HEK293 (cell line): ENCODE measurements around the gene STAG3.
"Not testable (repeated sequence)": the region's sequence is repeated elsewhere in the genome, so short reads cannot be mapped to it uniquely, and the experiment has no call there.

ENCODE experiments used
- CTCF ChIA-PET: fragments of 350-600 bp; formaldehyde crosslinking; extraction: SDS; loops from one replicate; lab custom pipeline; 2021; ENCODE audit warnings: antibody characterized with exemption; lab: Yijun Ruan, JAX
- POLR2A ChIA-PET: fragments of 300-600 bp; formaldehyde crosslinking; extraction: SDS; loops from one replicate; lab custom pipeline; 2020; ENCODE audit warnings: antibody characterized with exemption, inconsistent platforms; lab: Yijun Ruan, JAX
- H3K27ac ChIP-seq: fragments of 200-500 bp; sonication (Bioruptor generic); 2 replicates; pipeline ENCODE4 v1.5.1; 2014; ENCODE audit warnings: low read depth, low read length, control low read depth, inconsistent platforms; ENCODE audit errors: extremely low read depth
- H3K36me3 ChIP-seq, 2 experiments: fragments of 200-500 bp in 1 of 2; sonication (Bioruptor generic) in 1 of 2; 1 replicate in 1 of 2; 2 replicates in 1 of 2; pipeline ENCODE4 v1.5.1; 2014 to 2017; ENCODE audit warnings: inconsistent platforms in 2 of 2, low read length in 2 of 2; ENCODE audit not compliant: control insufficient read depth in 2 of 2, insufficient read depth in 1 of 2
- H3K4me1 ChIP-seq: fragments of 200-500 bp; sonication (Bioruptor generic); 2 replicates; pipeline ENCODE4 v1.5.1; 2014; ENCODE audit warnings: mild to moderate bottlenecking, low read length, inconsistent platforms; ENCODE audit not compliant: control insufficient read depth, insufficient read depth
- H3K4me3 ChIP-seq: 2 replicates; pipeline ENCODE4 v1.5.1; 2011; ENCODE audit warnings: low read depth, mild to moderate bottlenecking, control low read depth, low read length, moderate library complexity
- H3K9me3 ChIP-seq: fragments of 200-500 bp; sonication (Bioruptor generic); 2 replicates; pipeline ENCODE4 v1.5.1; 2014; ENCODE audit warnings: low read depth, low read length, inconsistent platforms; ENCODE audit not compliant: control insufficient read depth, insufficient read depth
- AEBP2 ChIP-seq: fragments of 450-650 bp; formaldehyde crosslinking; IDR thresholded peaks from 2 replicates; pipeline ENCODE4 v1.5.1; 2016; ENCODE audit warnings: missing biosample characterization, missing genetic modification characterization, borderline replicate concordance
- GLIS1 ChIP-seq: fragments of 450-650 bp; formaldehyde crosslinking; IDR thresholded peaks from 2 replicates; pipeline ENCODE4 v1.5.1; 2016; ENCODE audit warnings: missing biosample characterization, missing genetic modification characterization
- GLIS2 ChIP-seq: fragments of 450-650 bp; formaldehyde crosslinking; IDR thresholded peaks from 2 replicates; pipeline ENCODE4 v1.5.1; 2016; ENCODE audit warnings: missing biosample characterization, missing genetic modification characterization
- HIC1 ChIP-seq: fragments of 450-650 bp; formaldehyde crosslinking; IDR thresholded peaks from 2 replicates; pipeline ENCODE4 v1.5.1; 2016; ENCODE audit warnings: missing biosample characterization, missing genetic modification characterization
- IKZF3 ChIP-seq: fragments of 450-650 bp; IDR thresholded peaks from 2 replicates; pipeline ENCODE4 v1.5.0; 2018; ENCODE audit warnings: missing biosample characterization, mild to moderate bottlenecking, missing genetic modification characterization, moderate library complexity
- KLF1 ChIP-seq: fragments of 450-650 bp; formaldehyde crosslinking; IDR thresholded peaks from 2 replicates; pipeline ENCODE4 v1.5.1; 2016; ENCODE audit warnings: missing biosample characterization, missing genetic modification characterization
- KLF17 ChIP-seq: fragments of 450-650 bp; formaldehyde crosslinking; IDR thresholded peaks from 2 replicates; pipeline ENCODE4 v1.5.1; 2016; ENCODE audit warnings: missing biosample characterization, missing genetic modification characterization
- PBX3 ChIP-seq: sonication (generic); formaldehyde crosslinking; IDR thresholded peaks from 2 replicates; pipeline ENCODE4 v1.8.1; 2022; ENCODE audit warnings: mild to moderate bottlenecking, moderate library complexity, missing genetic modification reagents
- REST ChIP-seq: fragments of 450-650 bp; formaldehyde crosslinking; IDR thresholded peaks from 2 replicates; pipeline ENCODE4 v1.5.1; 2016; ENCODE audit warnings: missing biosample characterization, missing genetic modification characterization
- SCRT1 ChIP-seq: fragments of 450-650 bp; formaldehyde crosslinking; IDR thresholded peaks from 2 replicates; pipeline ENCODE4 v1.5.1; 2016; ENCODE audit warnings: missing biosample characterization, missing genetic modification characterization, borderline replicate concordance
- SCRT2 ChIP-seq: fragments of 450-650 bp; formaldehyde crosslinking; IDR thresholded peaks from 2 replicates; pipeline ENCODE4 v1.5.1; 2016; ENCODE audit warnings: missing biosample characterization, missing genetic modification characterization
- SP7 ChIP-seq: fragments of 450-650 bp; formaldehyde crosslinking; IDR thresholded peaks from 2 replicates; pipeline ENCODE4 v1.5.1; 2016; ENCODE audit warnings: missing biosample characterization, missing genetic modification characterization
- WT1 ChIP-seq: fragments of 450-650 bp; formaldehyde crosslinking; IDR thresholded peaks from 2 replicates; pipeline ENCODE4 v1.5.1; 2016; ENCODE audit warnings: missing biosample characterization, missing genetic modification characterization
- ZBTB20 ChIP-seq: fragments of 450-650 bp; formaldehyde crosslinking; IDR thresholded peaks from 2 replicates; pipeline ENCODE4 v1.5.1; 2016; ENCODE audit warnings: missing biosample characterization, missing genetic modification characterization
- ZBTB48 ChIP-seq: fragments of 450-650 bp; formaldehyde crosslinking; IDR thresholded peaks from 2 replicates; pipeline ENCODE4 v1.5.1; 2016; ENCODE audit warnings: missing biosample characterization, missing genetic modification characterization
- ZBTB8A ChIP-seq: fragments of 450-650 bp; formaldehyde crosslinking; IDR thresholded peaks from 2 replicates; pipeline ENCODE4 v1.5.1; 2016; ENCODE audit warnings: missing biosample characterization, missing genetic modification characterization
- ZNF114 ChIP-seq: fragments of 450-650 bp; formaldehyde crosslinking; IDR thresholded peaks from 2 replicates; pipeline ENCODE4 v1.5.0; 2017; ENCODE audit warnings: missing biosample characterization, missing genetic modification characterization
- ZNF239 ChIP-seq: fragments of 450-650 bp; formaldehyde crosslinking; IDR thresholded peaks from 2 replicates; pipeline ENCODE4 v1.5.1; 2016; ENCODE audit warnings: missing biosample characterization, missing genetic modification characterization
- ZNF558 ChIP-seq: fragments of 450-650 bp; formaldehyde crosslinking; IDR thresholded peaks from 2 replicates; pipeline ENCODE4 v1.5.1; 2016; ENCODE audit warnings: missing biosample characterization, missing genetic modification characterization
- ZNF561 ChIP-seq: fragments of 450-650 bp; IDR thresholded peaks from 2 replicates; pipeline ENCODE4 v1.5.1; 2018; ENCODE audit warnings: missing biosample characterization, missing genetic modification characterization, borderline replicate concordance
- ZNF791 ChIP-seq: fragments of 450-650 bp; formaldehyde crosslinking; IDR thresholded peaks from 2 replicates; pipeline ENCODE4 v1.5.1; 2016; ENCODE audit warnings: missing biosample characterization, missing genetic modification characterization

STAG3 gene

GRCh38 chr7:100246121-100246864 lies 68.6 kb downstream of the STAG3 start:
- TF ChIP-seq SP7 (tag by site-specific recombination) (0 out of 2 replicates have a peak, but pooled peaks have one; percentile 12), GLIS1 (peak; percentile 88), HIC1 (peak; percentile 64), WT1 (tag by site-specific recombination) (peak; percentile 62; the same call in 1 of the 2 replicates), ZBTB20 (tag by site-specific recombination) (peak; percentile 30; the same call in 1 of the 2 replicates), KLF17 (tag by site-specific recombination) (peak; percentile 78), GLIS2 (tag by site-specific recombination) (peak; percentile 67), KLF1 (tag by site-specific recombination) (peak; percentile 30), SCRT2 (tag by site-specific recombination) (peak; percentile 94), SCRT1 (peak; percentile 97), ZBTB48 (tag by site-specific recombination) (peak; percentile 86)

GRCh38 chr7:100246865-100247137 lies 69.1 kb downstream of the STAG3 start:
- not testable (repeated sequence) for H3K36me3 ChIP-seq, H3K4me1 ChIP-seq, H3K9me3 ChIP-seq, H3K27ac ChIP-seq, H3K4me3 ChIP-seq
- CTCF ChIA-PET = interaction anchor here (0.7 kb wide), 1 partner anchor 18 kb away, joined by 6 read pairs; no protein-coding TSS in a partner anchor
- POLR2A ChIA-PET = interaction anchor here (1.2 to 2.4 kb wide), 2 partner anchors 25 to 88 kb away, joined by 3 to 6 read pairs; no protein-coding TSS in a partner anchor

More at GRCh38 chr7:100246121-100246864, 68.6 kb downstream of the STAG3 start:
- not testable (repeated sequence) for H3K27ac ChIP-seq, H3K4me3 ChIP-seq, H3K4me1 ChIP-seq, H3K36me3 ChIP-seq, H3K9me3 ChIP-seq
- ChIA-PET CTCF (interaction anchor here (0.7 kb wide), 1 partner anchor 17 kb away, joined by 6 read pairs; no protein-coding TSS in a partner anchor), POLR2A (interaction anchor here (1.2 kb wide), 1 partner anchor 89 kb away, joined by 3 read pairs; no protein-coding TSS in a partner anchor)

GRCh38 chr7:100247152-100247757 lies 69.5 kb downstream of the STAG3 start:
- no peaks in the 10 kb centered on the region for H3K36me3 ChIP-seq
- POLR2A ChIA-PET = interaction anchor here (0.6 to 2.4 kb wide), 3 partner anchors 18 to 88 kb away, joined by 3 to 6 read pairs (median 4); no protein-coding TSS in a partner anchor
- H3K27ac ChIP-seq = no peak overlapping the region
- CTCF ChIA-PET = interaction anchor here (0.7 kb wide), 1 partner anchor 18 kb away, joined by 6 read pairs; no protein-coding TSS in a partner anchor
- no peaks in the 10 kb centered on the region for H3K9me3 ChIP-seq
- H3K4me3 ChIP-seq = no peak overlapping the region
- peaks cover 10% of the 10 kb centered on the region for H3K4me1 ChIP-seq
- TF ChIP-seq ZNF561 (peak; percentile 92), REST (tag by site-specific recombination) (no peak), IKZF3 (tag by site-specific recombination) (peak; percentile 98), ZNF239 (no peak), ZNF791 (tag by site-specific recombination) (no peak), ZNF558 (tag by site-specific recombination) (no peak; the same call in 1 of the 2 replicates), ZNF114 (tag by site-specific recombination) (no peak), AEBP2 (tag by site-specific recombination) (no peak), ZBTB8A (tag by site-specific recombination) (peak; percentile 98), PBX3 (no peak)
